T-helper 17 cell (primary cell): Measurements from ENCODE around the gene AHCYL1. TPM values are rescaled to one million over a fixed set of nuclear protein-coding genes. Genes with fewer than 3 reads are reported as not detected.

Experiments used
- ATAC-seq: fragments of 150-1000 bp; cut with Tn5 transposase; 2 replicates; pipeline ENCODE4 v1.10.0; 2021; ENCODE audit warnings: mild to moderate bottlenecking, moderate library complexity
- DNase-seq, 3 donors: peaks; one replicate each; pipeline versions ENCODE4 v3.0.0 to v3.0.0-alpha.2; 2020 to 2021
- H3K9me3 ChIP-seq: one replicate; pipeline ENCODE4 v1.7.0; 2013; ENCODE audit warnings: low read length, mild to moderate bottlenecking; ENCODE audit not compliant: control insufficient read depth, poor library complexity, severe bottlenecking
- H3K27ac Mint-ChIP-seq: one replicate; pipeline ENCODE4 v1.8.0; 2022; ENCODE audit warnings: mild to moderate bottlenecking, moderate library complexity, mixed read lengths
- H3K27me3 Mint-ChIP-seq: one replicate; pipeline ENCODE4 v1.8.0; 2022; ENCODE audit warnings: mixed read lengths
- H3K36me3 Mint-ChIP-seq: one replicate; pipeline ENCODE4 v1.8.0; 2022; ENCODE audit warnings: low read depth, mixed read lengths
- H3K4me1 Mint-ChIP-seq: one replicate; pipeline ENCODE4 v1.8.0; 2022; ENCODE audit warnings: mild to moderate bottlenecking, mixed read lengths
- H3K4me3 Mint-ChIP-seq: one replicate; pipeline ENCODE4 v1.8.0; 2022; ENCODE audit warnings: mild to moderate bottlenecking, moderate library complexity, mixed read lengths
- total RNA-seq, 4 donors: library from RNA in 2 of 4; stranded (reverse) in 2 of 4; gene quantifications; one replicate each; pipeline ENCODE4 v1.2.3 and lab custom pipeline; 2022 to 2026

The AHCYL1 gene
- total RNA-seq, 2 donors from 2014 or later = 16.5 to 21.3 TPM

- Mint-ChIP-seq H3K4me1 (peaks cover 13% of the 10 kb centered on the region), H3K36me3 (peaks cover 11% of the 10 kb centered on the region), H3K27ac (peak overlapping the region; percentile 14), H3K4me3 (peak overlapping the region; percentile 80), H3K27me3 (peaks cover 73% of the 10 kb centered on the region)
- DNase-seq (no peak), ATAC-seq (no peak)
- H3K9me3 ChIP-seq = no peaks in the 10 kb centered on the region
These were observed 83.5 kb downstream of the AHCYL1 start for GRCh38 chr1:110067893-110068645.

GRCh38 chr1:110068646-110069403, 84.3 kb downstream of the AHCYL1 start:
- Mint-ChIP-seq H3K27ac (peak overlapping the region; percentile 14), H3K27me3 (peaks cover 78% of the 10 kb centered on the region), H3K4me3 (peak overlapping the region; percentile 80), H3K4me1 (peaks cover 13% of the 10 kb centered on the region), H3K36me3 (peaks cover 11% of the 10 kb centered on the region)
- DNase-seq (no peak), ATAC-seq (peak; percentile 59)
- H3K9me3 ChIP-seq = no peaks in the 10 kb centered on the region

GRCh38 chr1:110069404-110070281, 85.1 kb downstream of the AHCYL1 start:
- Mint-ChIP-seq H3K4me1 (peaks cover 13% of the 10 kb centered on the region), H3K36me3 (peaks cover 13% of the 10 kb centered on the region), H3K27me3 (peaks cover 79% of the 10 kb centered on the region), H3K4me3 (peak overlapping the region; percentile 80), H3K27ac (no peak overlapping the region)
- DNase-seq = no peak
- H3K9me3 ChIP-seq = no peaks in the 10 kb centered on the region
- peak; percentile 38 for ATAC-seq

- Mint-ChIP-seq H3K4me1 (peaks cover 13% of the 10 kb centered on the region), H3K27ac (no peak overlapping the region), H3K27me3 (peaks cover 83% of the 10 kb centered on the region), H3K4me3 (peak overlapping the region; percentile 55), H3K36me3 (peaks cover 13% of the 10 kb centered on the region)
- DNase-seq (no peak), ATAC-seq (peak; percentile 32)
- no peaks in the 10 kb centered on the region for H3K9me3 ChIP-seq
These were observed 85.7 kb downstream of the AHCYL1 start for GRCh38 chr1:110070282-110070669.

GRCh38 chr1:110070671-110071242, 86.2 kb downstream of the AHCYL1 start, which contains the start of gene ALX3:
Gene ALX3 (minus strand): TSS chr1:110070672. CDS start chr1:110070612, 60 bp downstream.
- no peak for DNase-seq
- Mint-ChIP-seq H3K36me3 (peaks cover 15% of the 10 kb centered on the region), H3K27me3 (peaks cover 87% of the 10 kb centered on the region), H3K27ac (no peak within 1 kb of the TSS), H3K4me1 (peaks cover 13% of the 10 kb centered on the region), H3K4me3 (peak within 1 kb of the TSS; percentile 55)
- no peak for ATAC-seq
- no peaks in the 10 kb centered on the region for H3K9me3 ChIP-seq

Other genes starting within 250 kb of the AHCYL1 start
- 1 to 10 TPM; 5.6 to 7.8 TPM for gene GSTM3, start 243.7 kb upstream of the AHCYL1 start, total RNA-seq
- gene EPS8L3, start 220.8 kb upstream of the AHCYL1 start, total RNA-seq = not detected
- 10 to 100 TPM; 15.4 to 20.3 TPM for gene CSF1, start 73.9 kb upstream of the AHCYL1 start, total RNA-seq
- 10 to 100 TPM; 70.1 to 86.8 TPM for gene STRIP1, start 49.9 kb downstream of the AHCYL1 start, total RNA-seq
- not detected for gene ALX3, start 85.9 kb downstream of the AHCYL1 start, total RNA-seq
- not detected for gene UBL4B, start 127.7 kb downstream of the AHCYL1 start, total RNA-seq
- not detected for gene SLC6A17, start 165.7 kb downstream of the AHCYL1 start, total RNA-seq
- gene KCNC4, start 225.5 kb downstream of the AHCYL1 start, total RNA-seq = 10 to 100 TPM; 12.2 to 14.7 TPM